Left ventricle myocardium inferior (tissue), 1 donor: ENCODE results near the gene CECR2. TPM values are rescaled to one million over a fixed set of nuclear protein-coding genes. Genes with fewer than 3 reads are reported as not detected.

Experiments used
- DNase-seq: peaks from one replicate; pipeline ENCODE4 v3.0.0-alpha.2; 2020
- H3K27ac ChIP-seq: fragments of 200-600 bp; replicated peaks from 2 replicates; pipeline ENCODE4 v1.8.0; 2021
- H3K27me3 ChIP-seq: fragments of 200-600 bp; 2 replicates; pipeline ENCODE4 v1.8.0; 2021; ENCODE audit warnings: low read depth
- H3K36me3 ChIP-seq: fragments of 200-600 bp; 2 replicates; pipeline ENCODE4 v1.8.0; 2021
- H3K4me1 ChIP-seq: fragments of 200-600 bp; 2 replicates; pipeline ENCODE4 v1.8.0; 2021
- H3K4me3 ChIP-seq: fragments of 200-600 bp; 2 replicates; pipeline ENCODE4 v1.8.0; 2021; ENCODE audit warnings: mild to moderate bottlenecking, moderate library complexity
- H3K9me3 ChIP-seq: fragments of 200-600 bp; replicated peaks from 2 replicates; pipeline ENCODE4 v1.8.0; 2021
- CTCF ChIP-seq: fragments of 200-600 bp; IDR thresholded peaks from 2 replicates; pipeline ENCODE4 v1.8.0; 2021; ENCODE audit warnings: antibody characterized with exemption, mild to moderate bottlenecking, borderline replicate concordance
- intact Hi-C: fragments of 100-400 bp; cut with micrococcal nuclease; formaldehyde crosslinking; loops from one replicate; pipeline ENCODE4 v1.11.0; 2022
- total RNA-seq: library from RNA; stranded (reverse); fragmentation: NEBNext Ultra II Directional; extraction: Animal tissue kit (Norgen Biotek cat#: 25700); gene quantifications from one replicate; pipeline ENCODE4 v1.2.1, GENCODE V29; 2021
- donor health status: DM: no; HTN: yes; CAD: no; lungs with severe emphysema.

CECR2 gene
- total RNA-seq, 1 donor from 2014 or later, result 3.1 TPM

GRCh38 chr22:17436382-17436980 lies 67.2 kb downstream of the CECR2 start:
- no peaks in the 10 kb centered on the region for H3K36me3 ChIP-seq
- H3K9me3 ChIP-seq, result no peaks in the 10 kb centered on the region
- no peak for TF ChIP-seq CTCF
- no peak overlapping the region for H3K4me3 ChIP-seq
- intact Hi-C loops, result no loop called here
- no peaks in the 10 kb centered on the region for H3K27me3 ChIP-seq
- peaks cover 44% of the 10 kb centered on the region for H3K4me1 ChIP-seq
- no peak for DNase-seq
- H3K27ac ChIP-seq, result peak overlapping the region; percentile 49

- H3K36me3 ChIP-seq, result no peaks in the 10 kb centered on the region
- no peak for TF ChIP-seq CTCF
- H3K27ac ChIP-seq, result peak overlapping the region; percentile 49
- H3K9me3 ChIP-seq, result no peaks in the 10 kb centered on the region
- intact Hi-C loops, result no loop called here
- no peak for DNase-seq
- peaks cover 44% of the 10 kb centered on the region for H3K4me1 ChIP-seq
- H3K27me3 ChIP-seq, result no peaks in the 10 kb centered on the region
- no peak overlapping the region for H3K4me3 ChIP-seq
Measured at GRCh38 chr22:17436981-17437412, 67.7 kb downstream of the CECR2 start.

- Histone ChIP-seq H3K27me3 (no peaks in the 10 kb centered on the region), H3K9me3 (no peaks in the 10 kb centered on the region), H3K27ac (no peak overlapping the region), H3K4me1 (peaks cover 38% of the 10 kb centered on the region), H3K36me3 (no peaks in the 10 kb centered on the region), H3K4me3 (no peak overlapping the region)
- no peak for TF ChIP-seq CTCF
- no peak for DNase-seq
- intact Hi-C loops, result no loop called here
Measured at GRCh38 chr22:17438026-17438425, 68.8 kb downstream of the CECR2 start.

GRCh38 chr22:17441326-17441725 lies 72.1 kb downstream of the CECR2 start:
- H3K27ac ChIP-seq, result no peak overlapping the region
- intact Hi-C loops, result no loop called here
- TF ChIP-seq CTCF, result no peak
- H3K36me3 ChIP-seq, result no peaks in the 10 kb centered on the region
- no peak overlapping the region for H3K4me3 ChIP-seq
- no peak for DNase-seq
- H3K27me3 ChIP-seq, result no peaks in the 10 kb centered on the region
- H3K4me1 ChIP-seq, result peaks cover 23% of the 10 kb centered on the region
- no peaks in the 10 kb centered on the region for H3K9me3 ChIP-seq

- intact Hi-C loops, result no loop called here
- no peaks in the 10 kb centered on the region for H3K9me3 ChIP-seq
- no peak overlapping the region for H3K4me3 ChIP-seq
- H3K4me1 ChIP-seq, result peaks cover 9% of the 10 kb centered on the region
- no peak overlapping the region for H3K27ac ChIP-seq
- no peak for DNase-seq
- no peaks in the 10 kb centered on the region for H3K36me3 ChIP-seq
- TF ChIP-seq CTCF, result no peak
- H3K27me3 ChIP-seq, result no peaks in the 10 kb centered on the region
Measured at GRCh38 chr22:17443405-17444203, 74.3 kb downstream of the CECR2 start.
